NCI-H446 treated with DMSO at 0.1 percent for 48 hours (cell line): ENCODE data around the gene CCL28.
"Not testable (repeated sequence)": the region's sequence is repeated elsewhere in the genome, so short reads cannot be mapped to it uniquely, and the experiment has no call there.

Experiments used
- DNase-seq: peaks from one replicate; lab custom pipeline; 2025; lab: John Stamatoyannopoulos, UW

CCL28 gene

DNA sequence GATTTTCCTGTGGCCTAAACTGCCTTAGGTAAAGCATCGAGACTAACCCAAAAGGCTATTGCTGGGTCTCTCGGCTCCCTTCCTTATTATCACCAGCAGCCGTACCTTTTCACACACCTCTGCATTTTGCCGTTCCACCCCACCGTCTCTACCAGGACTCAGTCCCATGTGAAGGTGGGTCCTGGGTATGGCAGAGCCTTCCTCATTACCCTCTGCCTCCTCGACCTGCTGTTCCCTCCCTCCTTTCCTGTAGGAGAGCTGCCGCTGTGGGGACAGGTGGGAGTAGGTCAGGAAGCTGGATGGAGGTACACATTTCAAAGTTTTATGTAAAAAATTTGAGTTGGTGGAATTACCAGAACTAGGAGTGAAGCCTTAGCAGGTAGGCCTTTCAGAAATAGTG lies 1.8 kb downstream of the CCL28 start:
- DNase-seq, result no peak

- no peak for DNase-seq
Measured at GRCh38 chr5:43409809-43410271, 2.4 kb downstream of the CCL28 start.

DNA sequence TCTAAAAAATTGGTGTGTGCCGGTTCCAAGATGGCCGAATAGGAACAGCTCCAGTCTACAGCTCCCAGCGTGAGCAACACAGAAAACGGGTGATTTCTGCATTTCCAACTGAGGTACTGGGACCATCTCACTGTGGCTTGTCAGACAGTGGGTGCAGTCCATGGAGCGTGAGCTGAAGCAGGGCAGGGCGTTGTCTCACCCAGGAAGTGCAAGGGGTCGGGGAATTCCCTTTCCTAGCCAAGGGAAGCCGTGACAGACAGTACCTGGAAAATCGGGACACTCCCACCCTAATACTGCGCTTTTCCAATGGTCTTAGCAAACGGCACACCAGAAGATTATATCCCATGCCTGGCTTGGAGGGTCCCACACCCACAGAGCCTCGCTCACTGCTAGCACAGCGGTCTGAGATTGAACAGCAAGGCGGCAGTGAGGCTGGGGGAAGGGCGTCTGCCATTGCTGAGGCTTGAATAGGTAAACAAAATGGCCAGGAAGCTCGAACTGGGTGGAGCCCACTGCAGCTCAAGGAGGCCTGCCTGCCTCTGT lies 9.6 kb downstream of the CCL28 start:
- not testable (repeated sequence) for DNase-seq

- no peak for DNase-seq
Measured at GRCh38 chr5:43401827-43402226, 10.4 kb downstream of the CCL28 start.

GRCh38 chr5:43400082-43400481 lies 12.1 kb downstream of the CCL28 start:
- peak; percentile 7 for DNase-seq

GRCh38 chr5:43396762-43397304 lies 15.4 kb downstream of the CCL28 start:
- DNase-seq, result no peak

- DNase-seq, result no peak
Measured at GRCh38 chr5:43390471-43390870, 21.7 kb downstream of the CCL28 start.

DNA sequence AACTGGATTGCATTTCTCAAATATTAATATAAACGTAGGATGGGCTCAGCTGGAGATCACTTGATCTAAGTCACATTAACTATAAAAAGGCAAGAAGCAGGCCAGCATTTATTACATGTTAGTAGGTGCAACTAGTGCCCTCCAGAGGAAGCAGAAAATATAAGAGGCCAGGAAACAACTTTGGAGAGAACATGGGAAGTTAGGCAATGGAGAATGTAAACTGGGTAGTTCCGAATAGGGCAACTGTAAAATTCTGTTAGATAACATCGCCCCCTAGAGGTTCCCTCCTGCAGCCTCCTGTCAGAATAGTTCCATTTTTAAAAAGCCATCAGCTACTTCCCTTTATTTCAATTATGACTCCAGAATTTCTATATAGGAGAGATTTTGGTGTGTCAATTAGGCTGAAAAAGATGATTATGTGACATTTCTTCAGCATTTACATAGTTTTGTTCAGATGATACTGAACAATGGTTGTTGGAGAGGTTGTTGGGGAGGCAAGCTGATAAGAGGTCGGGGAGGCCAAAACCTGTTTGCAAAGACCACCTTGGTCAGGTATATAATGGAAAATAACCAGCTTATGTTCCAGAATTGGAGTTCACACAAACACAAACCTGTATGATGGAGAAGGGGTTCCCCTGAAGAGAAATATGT lies 22.4 kb downstream of the CCL28 start:
- DNase-seq, result peak; percentile 91

- DNase-seq, result no peak
Measured at GRCh38 chr5:43386960-43387362, 25.2 kb downstream of the CCL28 start.

DNA sequence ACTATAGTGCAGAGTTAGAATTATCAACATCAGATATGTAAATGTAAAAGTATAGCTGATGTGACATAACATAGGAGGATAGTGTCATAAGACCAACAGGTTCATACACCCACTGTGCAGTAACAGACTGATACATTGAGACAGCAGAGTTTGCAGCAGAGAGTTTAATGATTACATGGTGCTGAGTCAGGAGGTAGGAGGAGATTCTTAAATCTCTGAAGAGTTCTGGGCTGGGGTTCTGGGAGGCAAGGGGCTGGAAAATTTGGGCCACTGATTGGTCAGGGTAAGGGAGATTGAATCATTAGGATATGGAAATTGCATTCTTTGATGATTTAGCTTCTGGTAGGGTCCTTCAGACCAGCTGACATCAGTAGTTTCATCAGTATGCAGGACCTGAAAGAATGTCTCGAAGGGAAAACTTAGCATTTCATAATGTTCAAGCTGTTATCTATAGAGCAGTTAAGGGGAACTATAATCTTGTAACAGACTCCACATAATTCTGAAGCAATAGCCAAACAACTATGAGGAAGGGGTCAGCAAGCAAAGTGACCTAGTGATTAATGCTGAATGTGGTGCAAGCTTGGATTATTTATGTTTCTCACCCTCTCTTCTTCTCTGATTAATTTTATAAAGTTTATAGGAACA lies 35.6 kb downstream of the CCL28 start:
- no peak for DNase-seq

DNA sequence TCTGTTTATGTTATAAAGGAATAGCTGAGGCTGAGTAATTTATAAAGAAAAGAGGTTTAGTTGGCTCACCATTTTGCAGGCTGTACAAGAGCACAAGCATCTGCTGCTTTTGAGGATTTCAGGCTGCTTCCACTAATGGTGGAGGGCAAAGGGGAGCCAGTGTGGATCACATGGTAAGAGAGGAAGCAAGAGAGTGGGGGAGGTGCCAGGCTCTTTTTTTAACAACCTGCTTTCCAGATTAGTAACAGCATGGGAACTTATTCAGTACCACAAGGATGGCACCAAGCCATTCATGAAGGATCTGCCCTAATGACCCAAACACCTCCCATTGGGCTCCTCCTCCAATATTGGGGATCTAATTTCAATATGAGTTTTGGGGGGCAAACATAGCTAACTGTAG lies 40.4 kb downstream of the CCL28 start:
- no peak for DNase-seq

- no peak for DNase-seq
Measured at GRCh38 chr5:43370352-43370751, 41.8 kb downstream of the CCL28 start.

DNA sequence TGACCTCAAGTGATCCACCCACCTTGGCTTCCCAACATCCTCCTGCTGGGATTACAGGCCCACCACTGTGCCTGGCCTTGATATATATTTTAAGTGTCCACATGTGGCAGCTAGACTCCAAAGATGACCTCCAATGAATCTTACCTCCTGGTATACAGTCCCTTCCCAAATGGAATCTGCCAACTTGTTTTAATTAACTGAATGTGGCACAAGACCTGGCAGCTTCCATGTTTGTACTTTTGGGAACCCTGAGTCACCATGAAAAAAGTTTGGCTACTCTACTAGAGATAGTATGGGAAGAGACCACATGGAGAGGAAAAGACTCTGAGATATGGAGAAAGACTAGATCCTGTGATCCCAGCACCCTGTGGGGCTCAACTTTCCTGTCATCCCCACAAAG lies 42.5 kb downstream of the CCL28 start:
- DNase-seq, result no peak

GRCh38 chr5:43367909-43368669 lies 44.1 kb downstream of the CCL28 start:
- no peak for DNase-seq

- DNase-seq, result no peak
Measured at GRCh38 chr5:43367453-43367852, 44.7 kb downstream of the CCL28 start.

DNA sequence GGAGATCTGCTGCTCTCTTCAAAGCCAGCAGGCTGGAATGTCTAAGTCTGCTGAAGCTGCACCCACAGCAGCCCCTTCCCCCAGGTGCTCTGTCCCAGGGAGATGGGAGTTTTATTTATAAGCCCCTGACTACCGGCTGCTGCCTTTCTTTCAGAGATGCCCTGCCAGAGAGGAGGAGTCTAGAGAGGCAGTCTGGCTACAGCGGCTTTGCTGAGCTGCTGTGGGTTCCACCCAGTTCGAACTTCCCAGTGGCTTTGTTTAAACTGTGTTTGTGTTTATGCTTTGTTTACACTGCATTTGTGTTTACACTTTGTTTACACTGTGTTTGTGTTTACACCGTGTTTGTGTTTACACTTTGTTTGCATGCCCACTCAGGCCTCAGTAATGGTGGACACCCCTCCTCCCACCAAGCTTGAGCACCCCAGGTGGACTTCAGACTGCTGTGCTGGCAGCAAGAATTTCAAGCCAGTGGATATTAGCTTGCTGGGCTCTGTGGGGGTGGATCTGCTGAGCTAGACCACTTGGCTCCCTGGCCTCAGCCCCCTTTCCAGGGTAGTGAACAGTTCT lies 45.4 kb downstream of the CCL28 start:
- not testable (repeated sequence) for DNase-seq

DNA sequence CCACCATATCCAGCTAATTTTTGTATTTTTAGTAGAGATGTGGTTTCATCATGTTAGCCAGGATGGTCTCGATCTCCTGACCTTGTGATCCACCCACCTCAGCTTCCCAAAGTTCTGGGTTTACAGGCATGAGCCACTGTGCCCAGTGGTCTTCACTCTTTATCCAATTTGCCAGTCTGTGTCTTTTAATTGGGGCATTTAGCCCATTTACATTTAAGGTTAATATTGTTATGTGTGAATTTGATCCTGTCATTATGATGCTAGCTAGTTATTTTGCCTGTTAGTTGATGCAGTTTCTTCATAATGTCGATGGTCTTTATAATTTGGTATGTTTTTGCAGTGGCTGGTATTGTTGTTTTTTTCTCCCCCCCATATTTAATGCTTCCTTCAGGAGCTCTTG lies 47.0 kb downstream of the CCL28 start:
- DNase-seq, result not testable (repeated sequence)

DNA sequence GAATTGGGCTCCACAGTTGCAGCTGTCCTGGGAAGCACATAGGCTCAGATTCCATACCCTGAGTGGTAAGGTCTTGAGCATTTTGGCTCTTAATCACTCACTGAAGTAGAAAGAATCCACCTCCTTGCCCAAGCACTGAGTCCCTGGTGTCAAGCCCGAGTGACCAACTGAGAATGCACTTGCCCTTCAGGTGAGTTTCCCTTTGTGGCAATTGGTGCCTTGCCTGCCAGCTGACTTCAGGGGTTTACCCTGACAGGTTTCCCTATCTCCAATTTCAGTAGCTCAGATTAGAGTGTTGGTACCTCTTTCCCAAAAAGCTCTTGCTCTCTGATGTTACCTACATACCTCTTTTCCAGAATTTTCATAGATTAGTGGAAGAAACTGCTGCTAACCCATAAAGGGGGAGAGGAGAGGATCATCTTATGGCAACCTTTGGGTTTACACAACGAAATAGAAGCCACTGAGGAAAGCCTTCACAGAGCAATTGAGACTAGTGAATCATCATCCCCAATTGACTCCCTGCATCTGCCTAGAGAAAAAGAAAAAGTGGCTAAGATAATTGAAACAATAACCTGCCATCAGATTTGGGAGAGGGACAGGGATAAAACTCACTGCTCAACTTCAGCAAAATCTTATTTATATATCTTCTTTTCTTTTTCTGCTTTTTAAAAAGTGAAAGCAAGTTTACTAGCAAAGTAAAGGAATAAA lies 48.6 kb downstream of the CCL28 start:
- no peak for DNase-seq

DNA sequence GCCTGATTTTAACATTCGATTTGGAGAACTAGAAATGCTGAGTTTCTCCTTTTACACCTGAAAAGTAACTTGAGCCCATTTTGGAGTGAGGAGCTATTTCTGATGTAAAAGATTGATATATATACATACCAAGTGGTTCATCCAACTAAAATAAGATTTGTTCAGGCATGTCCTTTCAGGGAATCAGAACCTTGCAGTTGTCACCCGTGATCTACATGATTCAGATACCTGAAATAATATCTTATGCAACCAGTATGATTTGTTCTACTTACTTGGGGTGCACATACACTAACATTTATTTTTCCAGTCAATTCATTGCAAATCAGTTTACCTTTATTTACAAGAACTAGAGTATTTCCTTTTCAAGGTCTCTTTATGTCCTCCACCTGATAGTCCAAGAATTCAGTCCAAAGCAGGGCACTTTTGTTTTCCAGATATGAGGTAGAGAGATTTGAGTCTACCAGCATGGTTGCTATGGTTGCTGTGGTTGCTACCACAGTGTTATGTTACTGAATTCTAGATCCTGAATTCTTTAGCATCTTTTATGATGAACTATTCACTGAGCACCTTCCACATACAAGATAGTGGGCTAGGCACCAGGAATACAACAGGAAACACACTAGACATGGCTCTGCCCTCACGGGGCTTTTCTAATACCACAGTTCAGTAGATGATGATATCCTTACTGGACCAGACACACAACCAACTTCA lies 49.3 kb downstream of the CCL28 start:
- no peak for DNase-seq

DNA sequence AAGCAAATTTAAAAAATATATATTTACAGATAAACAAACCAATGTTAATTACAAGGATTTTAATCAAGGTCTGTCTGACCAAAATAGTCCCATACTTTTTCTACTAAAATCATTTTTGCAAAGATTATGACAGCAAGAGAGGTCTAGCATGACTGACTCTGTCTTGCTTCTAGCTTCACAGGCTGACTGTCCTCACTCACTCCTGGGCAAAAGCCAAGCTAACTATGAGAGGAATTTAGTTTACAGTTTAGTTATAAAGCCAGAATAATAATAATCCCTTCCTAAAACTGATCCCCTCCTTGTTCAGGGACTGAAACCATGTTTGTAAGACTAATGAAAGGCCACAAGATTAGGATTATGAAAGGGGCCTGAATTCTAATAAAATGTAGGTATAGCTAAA lies 53.5 kb downstream of the CCL28 start:
- DNase-seq, result no peak

GRCh38 chr5:43358301-43358700 lies 53.9 kb downstream of the CCL28 start:
- no peak for DNase-seq
